Spleen (tissue), 11 donors: Measurements from ENCODE around the gene UROC1. TPM values are rescaled to one million over a fixed set of nuclear protein-coding genes. Genes with fewer than 3 reads are reported as not detected.
A peak's percentile ranks its signal among the peaks of the same experiment; 100 is the strongest.

Experiments used
- DNase-seq: peaks from one replicate; pipeline ENCODE4 v3.0.0-alpha.2; 2020
- H3K27ac ChIP-seq, 8 donors: fragments of 200-600 bp; sonication (generic) in 7 of 8; 1 replicate in 4 of 8; 2 replicates in 4 of 8; pipeline versions ENCODE4 v1.5.0 to v1.8.0; 2016 to 2021; ENCODE audit warnings: inconsistent platforms in 4 of 8, mild to moderate bottlenecking in 4 of 8, moderate library complexity in 1 of 8
- H3K27me3 ChIP-seq, 7 donors: fragments of 200-600 bp; sonication (generic) in 6 of 7; replicated peaks in 1 of 7; 1 replicate in 4 of 7; 2 replicates in 3 of 7; pipeline versions ENCODE4 v1.5.0 to v1.8.0; 2016 to 2021; ENCODE audit warnings: inconsistent platforms in 3 of 7, mild to moderate bottlenecking in 1 of 7
- H3K36me3 ChIP-seq, 6 donors: fragments of 200-600 bp; sonication (generic) in 5 of 6; 1 replicate in 4 of 6; 2 replicates in 2 of 6; pipeline versions ENCODE4 v1.5.0 to v1.8.0; 2016 to 2021; ENCODE audit warnings: inconsistent platforms in 2 of 6
- H3K4me1 ChIP-seq, 6 donors: fragments of 200-600 bp; sonication (generic) in 5 of 6; 1 replicate in 3 of 6; 2 replicates in 3 of 6; pipeline versions ENCODE4 v1.5.0 to v1.8.0; 2016 to 2021; ENCODE audit warnings: inconsistent platforms in 3 of 6
- H3K4me3 ChIP-seq, 8 donors: fragments of 200-600 bp; sonication (generic) in 7 of 8; 1 replicate in 4 of 8; 2 replicates in 4 of 8; pipeline versions ENCODE4 v1.5.0 to v1.8.0; 2016 to 2021; ENCODE audit warnings: inconsistent platforms in 4 of 8, mild to moderate bottlenecking in 4 of 8, moderate library complexity in 2 of 8
- H3K9me3 ChIP-seq, 8 donors: fragments of 200-600 bp; sonication (generic) in 7 of 8; 1 replicate in 4 of 8; 2 replicates in 4 of 8; pipeline versions ENCODE4 v1.5.0 to v1.8.0; 2016 to 2021; ENCODE audit warnings: inconsistent platforms in 4 of 8
- POLR2A ChIP-seq, 3 donors: fragments of 450-650 bp; IDR thresholded peaks; one replicate each; pipeline ENCODE4 v1.5.1; 2017; ENCODE audit warnings: antibody characterized with exemption in 3 of 3, mild to moderate bottlenecking in 1 of 3
- POLR2AphosphoS5 ChIP-seq, 3 donors: sonication (generic); formaldehyde crosslinking; IDR thresholded peaks; one replicate each; pipeline ENCODE4 v1.5.1; 2017; ENCODE audit warnings: antibody characterized with exemption in 3 of 3
- WGBS, 5 donors: extraction: QIAGEN DNeasy Blood & Tissue Kit in 3 of 5; methylation state at CpG; one replicate each; pipeline versions ENCODE4 v1.1.5 to v1.1.7; 2013 to 2018; 5-methylcytosine and 5-hydroxymethylcytosine counted together
- intact Hi-C: fragments of 100-400 bp; cut with DNase I; formaldehyde crosslinking; loops from one replicate; pipeline ENCODE4 v1.15.0; 2023; ENCODE audit warnings: low total_unique reads
- polyA plus RNA-seq, 3 donors: library from polyadenylated mRNA; stranded (reverse); fragments of 200-250 nt; gene quantifications; one replicate each; pipeline ENCODE4 v1.2.1, GENCODE V29; 2013
- total RNA-seq, 7 donors: library from RNA; depleted of rRNA in 3 of 7; stranded (reverse); fragments of >200 nt in 3 of 7; fragmentation: NEBNext Ultra II Directional in 4 of 7; extraction: Animal tissue kit (Norgen Biotek cat#: 25700) in 4 of 7; gene quantifications; one replicate each; pipeline versions ENCODE4 v1.1.0 to v1.2.1, GENCODE V29; 2016 to 2021
- TF ChIP-seq, protein P1 (sequence below), 11 experiments: fragments of 200-600 bp in 7 of 11; fragments of 450-650 bp in 4 of 11; sonication (generic) in 4 of 11; IDR thresholded peaks in 8 of 11; conservative IDR thresholded peaks in 3 of 11; 1 replicate in 7 of 11; 2 replicates in 4 of 11; pipeline versions ENCODE4 v1.4.0 to v1.8.0; 2016 to 2021; ENCODE audit warnings: antibody characterized with exemption in 11 of 11, inconsistent platforms in 4 of 11, mild to moderate bottlenecking in 1 of 11
- donor health status: healthy with polysubstance abuse.
- donor health status: DM: no; HTN: no; CAD: no; lungs with moderate emphysema.
- donor health status: DM: no; HTN: no; CAD: no.
- donor health status: Bipolar disorder and iron deficiency.
- donor health status: healthy.
- donor health status: DM: no; HTN: no; CAD: no.
- donor health status: DM: yes; HTN: yes; CAD: no.

The UROC1 gene
- total and polyA plus RNA-seq, 10 donors: 0.02 to 0.16 (median 0.03) TPM; not detected in 6

DNA sequence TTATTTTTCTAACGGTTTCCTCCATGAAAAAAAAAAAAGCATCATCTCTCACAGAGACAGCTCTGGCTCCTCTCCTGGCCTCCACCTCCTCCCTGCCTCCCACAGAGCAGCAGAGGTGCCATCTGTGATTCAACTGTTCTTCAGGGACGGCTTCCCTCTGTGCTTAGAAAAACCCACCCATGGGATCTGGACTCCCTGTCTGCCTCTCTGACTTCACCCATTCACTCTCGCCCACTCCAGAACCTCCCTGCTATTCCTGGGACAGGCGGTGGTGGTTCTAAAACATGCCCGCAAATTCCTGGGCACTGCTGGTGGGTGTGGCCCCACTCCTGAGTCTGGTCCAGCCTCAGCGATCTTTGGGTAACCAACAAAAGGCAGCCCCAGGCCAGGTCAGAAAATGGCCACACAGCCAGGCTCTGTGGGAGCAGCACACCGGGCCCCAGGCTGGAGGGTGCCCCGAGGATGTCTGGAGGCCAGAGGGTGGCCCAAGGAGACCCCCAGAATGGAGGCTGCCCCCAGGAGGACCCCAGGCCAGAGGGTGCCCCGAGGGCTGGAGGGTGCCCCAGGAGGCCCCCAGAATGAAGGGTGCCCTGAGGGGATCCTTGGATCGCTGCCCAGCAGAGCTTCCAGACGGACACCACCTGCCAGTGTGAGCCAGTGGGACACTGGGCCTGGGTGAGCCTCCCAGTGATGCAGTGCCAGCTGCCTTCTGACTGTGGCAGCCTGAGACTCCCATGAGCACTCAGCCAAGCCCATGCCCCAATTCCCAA, 3.7 kb upstream of the UROC1 start:
- H3K4me3 ChIP-seq: no peak overlapping the region
- H3K27ac ChIP-seq: no peak overlapping the region
- peak; percentile 69 for DNase-seq
- WGBS, 5 donors: 68 to 89% (median 84%) methylated on average over 6 to 11 of the region's 11 CpGs
- peaks cover 3 to 43% (median 28%) of the 10 kb centered on the region in 6 donors for H3K4me1 ChIP-seq
- intact Hi-C loops: loop anchor here (10.0 kb wide), 1 partner anchor 133 kb away; the partner anchor contains the start of gene TXNRD3
- no peaks in the 10 kb centered on the region for H3K9me3 ChIP-seq
- peaks cover 0 to 57% (median 16%) of the 10 kb centered on the region in 7 donors for H3K27me3 ChIP-seq
- no peaks in the 10 kb centered on the region for H3K36me3 ChIP-seq
- TF ChIP-seq, protein P1, sequence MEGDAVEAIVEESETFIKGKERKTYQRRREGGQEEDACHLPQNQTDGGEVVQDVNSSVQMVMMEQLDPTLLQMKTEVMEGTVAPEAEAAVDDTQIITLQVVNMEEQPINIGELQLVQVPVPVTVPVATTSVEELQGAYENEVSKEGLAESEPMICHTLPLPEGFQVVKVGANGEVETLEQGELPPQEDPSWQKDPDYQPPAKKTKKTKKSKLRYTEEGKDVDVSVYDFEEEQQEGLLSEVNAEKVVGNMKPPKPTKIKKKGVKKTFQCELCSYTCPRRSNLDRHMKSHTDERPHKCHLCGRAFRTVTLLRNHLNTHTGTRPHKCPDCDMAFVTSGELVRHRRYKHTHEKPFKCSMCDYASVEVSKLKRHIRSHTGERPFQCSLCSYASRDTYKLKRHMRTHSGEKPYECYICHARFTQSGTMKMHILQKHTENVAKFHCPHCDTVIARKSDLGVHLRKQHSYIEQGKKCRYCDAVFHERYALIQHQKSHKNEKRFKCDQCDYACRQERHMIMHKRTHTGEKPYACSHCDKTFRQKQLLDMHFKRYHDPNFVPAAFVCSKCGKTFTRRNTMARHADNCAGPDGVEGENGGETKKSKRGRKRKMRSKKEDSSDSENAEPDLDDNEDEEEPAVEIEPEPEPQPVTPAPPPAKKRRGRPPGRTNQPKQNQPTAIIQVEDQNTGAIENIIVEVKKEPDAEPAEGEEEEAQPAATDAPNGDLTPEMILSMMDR (IDR thresholded peaks at IDR 0.05 in 8 of 11, conservative IDR thresholded peaks at IDR 0.05 in 3 of 11): no peak
- TF ChIP-seq POLR2AphosphoS5 (IDR thresholded peaks at IDR 0.05) (no peak), POLR2A (IDR thresholded peaks at IDR 0.05) (no peak)

DNA sequence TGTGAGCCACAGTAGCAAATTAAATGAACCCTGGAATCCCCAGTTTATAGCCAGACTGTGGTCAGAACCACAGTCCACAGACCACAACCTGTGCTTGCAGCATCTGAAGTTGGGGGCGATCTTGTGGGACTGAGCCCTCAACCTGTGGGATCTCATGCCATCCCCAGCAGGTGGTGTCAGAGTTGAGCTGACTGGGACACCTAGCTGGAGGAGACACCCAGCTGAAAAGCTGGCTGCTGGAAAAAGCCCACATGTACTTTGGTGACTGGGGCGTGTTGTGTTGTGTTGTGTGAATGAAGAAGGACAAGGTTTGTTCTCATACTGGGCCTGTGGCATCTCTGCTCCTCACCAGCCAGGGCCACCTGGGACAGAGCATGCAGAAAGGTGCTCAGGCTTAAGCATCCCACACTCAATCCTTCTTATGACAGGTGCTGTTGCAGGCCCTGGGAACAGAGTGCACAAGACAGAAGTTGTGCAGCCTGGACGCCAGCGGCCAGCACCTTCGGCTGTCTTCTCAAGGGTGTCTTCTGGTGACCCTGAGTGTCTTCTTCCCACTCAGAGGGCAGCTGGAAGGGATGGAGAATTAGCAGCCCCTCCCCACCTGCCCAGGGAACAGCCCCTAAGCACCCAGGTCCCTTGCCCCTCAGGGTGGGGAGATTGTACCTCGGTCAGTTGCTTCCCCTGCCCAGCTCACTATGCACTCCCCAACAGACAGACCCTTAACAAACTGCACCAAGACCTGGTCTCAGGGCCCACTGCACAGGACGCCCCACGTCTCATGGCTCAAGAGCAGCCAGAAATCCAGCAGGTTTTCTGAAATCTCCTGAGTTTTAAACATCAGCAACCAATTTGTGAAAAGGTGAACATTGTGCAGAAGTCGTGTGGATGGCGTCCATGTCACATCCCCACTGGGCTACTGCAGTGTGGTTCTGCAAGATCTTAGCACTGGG, 2.2 kb upstream of the UROC1 start:
- 70 to 86% (median 80%) methylated on average over 7 to 10 of the region's 10 CpGs for WGBS, 5 donors
- Histone ChIP-seq H3K9me3 (no peaks in the 10 kb centered on the region), H3K36me3 (no peaks in the 10 kb centered on the region), H3K27me3 (peaks cover 0 to 43% (median 13%) of the 10 kb centered on the region in 7 donors), H3K27ac (no peak overlapping the region), H3K4me3 (no peak overlapping the region), H3K4me1 (peaks cover 0 to 28% (median 19%) of the 10 kb centered on the region in 6 donors)
- peak; percentile 55 for DNase-seq
- intact Hi-C loops: loop anchor here (10.0 kb wide), 1 partner anchor 135 kb away; the partner anchor contains the start of gene TXNRD3
- no peak for TF ChIP-seq POLR2A (IDR thresholded peaks at IDR 0.05)
- TF ChIP-seq, protein P1 (IDR thresholded peaks at IDR 0.05 in 8 of 11, conservative IDR thresholded peaks at IDR 0.05 in 3 of 11): no peak
- no peak for TF ChIP-seq POLR2AphosphoS5 (IDR thresholded peaks at IDR 0.05)

DNA sequence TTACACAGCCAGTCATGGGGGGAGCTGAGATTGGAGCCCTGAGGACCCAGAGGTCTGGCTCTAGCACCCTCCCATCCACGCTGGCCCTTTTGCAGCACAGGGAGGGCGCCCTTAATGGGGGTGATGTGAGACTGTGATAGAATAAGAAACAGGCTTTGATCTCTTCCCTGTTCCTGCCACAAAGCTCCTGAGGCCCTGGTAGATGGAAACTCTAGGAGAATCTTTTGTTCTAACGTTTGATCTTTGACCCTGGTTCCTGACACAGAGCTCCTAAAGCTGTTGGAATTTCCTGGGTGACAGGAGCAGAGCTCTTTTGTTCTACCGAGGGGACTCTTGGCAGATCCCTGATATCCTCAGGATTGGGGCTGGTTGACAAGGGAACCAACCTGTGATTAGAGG, 1.2 kb upstream of the UROC1 start:
- Histone ChIP-seq H3K9me3 (no peaks in the 10 kb centered on the region), H3K4me1 (peaks cover 0 to 18% (median 9%) of the 10 kb centered on the region in 6 donors), H3K36me3 (no peaks in the 10 kb centered on the region), H3K27me3 (peaks cover 0 to 33% (median 3%) of the 10 kb centered on the region in 7 donors), H3K4me3 (no peak overlapping the region), H3K27ac (no peak overlapping the region)
- peak; percentile 3 for DNase-seq
- 57 to 80% (median 76%) methylated on average over 4 of the region's 4 CpGs for WGBS, 5 donors
- TF ChIP-seq, protein P1 (IDR thresholded peaks at IDR 0.05 in 8 of 11, conservative IDR thresholded peaks at IDR 0.05 in 3 of 11): no peak
- no peak for TF ChIP-seq POLR2AphosphoS5 (IDR thresholded peaks at IDR 0.05)
- no peak for TF ChIP-seq POLR2A (IDR thresholded peaks at IDR 0.05)
- intact Hi-C loops: no loop called here
